ENCODE data around the gene CA5B.
"Not testable (repeated sequence)": the region's sequence is repeated elsewhere in the genome, so short reads cannot be mapped to it uniquely, and the experiment has no call there.

CA5B gene

GRCh38 chrX:15737959-15738902 is at the start of gene CA5B:
CA5B (plus strand) TSS chrX:15738270; CDS start chrX:15750024, 11,754 bp downstream.
- peak; percentile 95 to 96 for DNase-seq

DNA sequence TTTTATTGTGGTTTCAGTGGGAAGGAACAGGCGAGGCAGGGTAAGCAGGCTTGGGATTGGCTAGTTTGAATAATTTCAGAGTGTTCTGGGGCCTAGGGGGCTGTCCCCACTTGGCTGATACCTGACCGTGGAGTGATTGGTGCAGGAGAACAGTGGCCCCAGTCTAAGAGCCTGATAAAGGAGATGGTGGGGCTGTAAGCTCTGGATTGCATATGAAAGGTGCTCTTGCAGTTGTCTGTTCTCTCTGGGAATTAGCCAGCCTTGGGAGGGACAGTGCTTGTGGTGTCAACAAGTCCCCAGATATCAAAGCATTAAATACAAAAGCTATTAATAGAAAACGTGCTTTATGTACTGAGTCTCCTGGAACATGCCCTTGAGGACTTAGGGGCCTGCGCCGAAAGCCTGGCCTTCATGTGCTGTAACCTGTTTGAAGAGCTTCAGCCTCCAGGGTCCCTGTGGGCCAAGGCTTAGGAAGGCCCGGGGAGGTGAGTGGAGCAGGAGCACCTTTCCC is 43.1 kb upstream of the CA5B start:
- no peak for DNase-seq

GRCh38 chrX:15696516-15696915 is 41.6 kb upstream of the CA5B start:
- DNase-seq: no peak

GRCh38 chrX:15702488-15703371 is 35.3 kb upstream of the CA5B start:
- no peak for DNase-seq

DNA sequence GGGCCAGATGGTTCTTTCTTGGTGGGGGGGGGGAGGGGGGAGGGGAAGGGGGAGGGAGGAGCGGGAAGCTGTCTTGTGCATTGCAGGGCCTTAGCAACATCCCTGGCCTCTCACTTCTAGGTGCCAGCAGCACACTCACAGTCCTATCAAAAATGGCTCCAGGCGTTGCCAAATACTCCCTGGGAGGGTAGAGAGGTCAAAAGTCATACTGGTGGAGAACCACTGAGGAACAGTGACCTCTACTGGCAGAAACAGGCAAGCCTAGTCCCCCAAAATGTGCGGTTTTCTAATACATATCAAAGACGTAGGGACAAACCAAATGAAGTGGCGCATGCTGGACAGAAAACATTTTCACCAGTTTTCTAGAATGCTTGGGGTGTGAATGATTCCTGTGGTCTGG is 34.3 kb upstream of the CA5B start:
- not testable (repeated sequence) for DNase-seq

DNA sequence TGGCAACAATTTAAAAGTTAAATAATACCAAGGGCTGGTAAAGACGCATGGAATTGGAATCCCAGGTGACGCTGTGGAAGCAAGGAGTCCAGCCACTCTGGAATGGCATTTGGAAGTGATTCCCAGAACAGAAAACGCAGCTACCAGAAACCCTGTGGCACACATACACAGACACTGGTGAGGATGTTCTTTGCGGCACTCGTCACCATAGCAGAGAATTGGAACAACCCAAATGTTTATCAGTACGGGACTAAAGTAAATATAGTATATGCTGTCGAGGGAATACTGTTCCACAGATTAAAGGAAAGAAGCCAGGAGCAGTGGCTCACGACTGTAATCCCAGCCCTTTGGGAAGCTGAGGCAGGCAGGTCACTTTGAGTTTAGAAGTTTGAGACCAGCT is 33.8 kb upstream of the CA5B start:
- DNase-seq: not testable (repeated sequence)

DNA sequence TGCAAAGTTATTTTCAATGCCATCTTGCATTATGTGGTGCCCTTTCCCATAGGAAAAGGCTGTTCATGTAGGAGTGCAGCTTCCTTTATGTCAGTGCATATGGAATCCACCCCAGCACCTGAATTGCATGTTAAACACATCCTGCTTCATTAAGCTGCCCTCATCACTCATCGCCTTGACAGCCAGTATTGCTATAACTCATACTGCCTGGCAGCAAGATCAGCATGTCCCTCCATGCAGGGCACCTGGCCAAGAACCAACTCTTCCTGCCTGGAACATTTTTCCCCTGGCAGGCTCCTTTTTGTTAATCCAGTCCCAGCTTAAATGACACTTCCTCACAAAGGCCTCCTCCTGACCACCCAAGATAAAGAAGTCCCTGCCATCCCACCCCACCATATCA is 23.5 kb upstream of the CA5B start:
- DNase-seq: no peak

DNA sequence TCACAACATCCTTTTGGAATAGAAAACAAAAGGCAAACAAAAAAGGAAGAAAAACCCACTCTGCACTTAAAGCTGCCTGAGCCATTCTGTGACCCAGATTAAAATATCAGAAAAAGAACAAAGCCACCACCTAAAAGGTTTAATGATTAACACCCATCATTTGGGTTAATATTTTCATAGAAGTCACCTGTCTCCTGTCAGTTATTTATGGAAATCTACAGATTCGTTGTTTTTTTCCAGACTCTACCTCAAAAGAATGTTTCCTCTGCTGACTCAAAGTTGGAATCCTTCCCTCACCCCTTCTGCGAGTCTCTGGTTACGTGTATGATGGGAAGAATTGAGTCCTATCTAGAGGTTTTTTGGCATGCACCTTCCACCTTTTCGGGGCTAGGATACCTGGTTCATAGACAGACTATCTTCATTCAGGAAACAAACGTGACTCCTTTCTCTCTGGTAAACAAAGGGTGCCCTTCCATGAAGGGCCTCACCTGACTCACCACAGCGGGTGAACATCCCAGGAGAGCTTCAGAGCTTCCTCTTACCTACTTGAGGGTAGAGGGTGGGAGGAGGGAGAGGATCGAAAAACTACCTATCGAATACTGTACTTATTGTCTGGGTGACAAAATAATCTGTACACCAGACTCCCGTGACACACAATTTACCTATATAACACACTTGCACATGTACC is 19.6 kb upstream of the CA5B start:
- DNase-seq: no peak

- DNase-seq: no peak
These were observed 18.6 kb upstream of the CA5B start for GRCh38 chrX:15719324-15719968.

DNA sequence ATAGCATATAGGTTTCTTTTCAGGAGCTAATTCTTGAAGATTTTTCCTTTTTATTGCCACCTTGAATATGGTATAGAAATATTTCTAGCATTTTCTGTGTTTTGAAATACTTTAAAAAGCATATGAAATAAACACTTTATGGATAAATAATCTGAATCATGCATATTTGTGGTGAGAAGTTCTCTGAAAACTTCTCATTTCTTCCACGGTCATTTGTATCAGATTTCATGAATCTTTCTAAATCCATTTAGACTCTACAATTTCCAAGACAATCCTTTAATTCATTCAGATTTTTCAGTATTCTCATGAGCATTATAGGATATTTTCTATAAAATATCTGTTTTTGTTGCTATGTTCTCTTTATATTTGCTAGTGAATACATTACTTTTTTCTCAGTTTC is 16.2 kb upstream of the CA5B start:
- DNase-seq: no peak

GRCh38 chrX:15723887-15724517 is 14.1 kb upstream of the CA5B start:
- DNase-seq: no peak

DNA sequence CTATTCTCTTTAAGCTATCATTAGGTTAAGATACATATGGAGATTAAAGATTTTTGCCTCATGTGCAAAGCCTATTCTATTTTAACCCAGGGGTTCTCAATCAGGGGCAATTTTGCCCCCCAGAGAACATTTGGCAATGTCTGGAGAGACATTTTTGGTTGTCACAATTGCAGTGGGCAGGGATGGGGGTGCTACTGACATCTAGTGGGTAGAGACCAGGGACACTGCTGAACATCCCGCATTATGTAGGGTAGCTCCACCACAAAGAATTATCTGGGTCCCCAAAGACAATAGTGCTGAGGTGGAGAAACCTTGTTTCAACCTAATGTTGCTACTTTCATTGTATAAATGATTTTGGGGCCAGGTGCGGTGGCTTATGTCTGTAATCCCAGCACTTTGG is 13.2 kb upstream of the CA5B start:
- DNase-seq: no peak

DNA sequence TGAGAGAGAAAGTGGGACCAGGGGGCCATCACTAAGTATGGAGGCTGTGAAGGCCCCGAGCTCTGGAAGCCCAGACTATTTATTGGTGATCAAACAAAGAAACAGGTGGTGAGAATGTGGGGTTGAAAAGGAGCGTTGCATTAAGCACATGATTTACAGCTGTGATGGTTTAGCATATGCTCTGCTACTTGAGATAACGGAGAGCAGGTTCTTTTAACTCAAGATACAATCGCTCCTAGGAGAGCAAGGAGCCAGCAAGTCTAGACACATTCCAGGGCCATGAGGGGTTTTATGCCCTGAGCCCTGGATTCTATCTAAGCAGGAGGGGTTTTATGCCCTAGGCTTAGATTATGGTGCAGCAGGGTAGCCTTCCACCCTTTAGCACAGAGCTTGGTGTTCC is 6.7 kb upstream of the CA5B start:
- not testable (repeated sequence) for DNase-seq

DNA sequence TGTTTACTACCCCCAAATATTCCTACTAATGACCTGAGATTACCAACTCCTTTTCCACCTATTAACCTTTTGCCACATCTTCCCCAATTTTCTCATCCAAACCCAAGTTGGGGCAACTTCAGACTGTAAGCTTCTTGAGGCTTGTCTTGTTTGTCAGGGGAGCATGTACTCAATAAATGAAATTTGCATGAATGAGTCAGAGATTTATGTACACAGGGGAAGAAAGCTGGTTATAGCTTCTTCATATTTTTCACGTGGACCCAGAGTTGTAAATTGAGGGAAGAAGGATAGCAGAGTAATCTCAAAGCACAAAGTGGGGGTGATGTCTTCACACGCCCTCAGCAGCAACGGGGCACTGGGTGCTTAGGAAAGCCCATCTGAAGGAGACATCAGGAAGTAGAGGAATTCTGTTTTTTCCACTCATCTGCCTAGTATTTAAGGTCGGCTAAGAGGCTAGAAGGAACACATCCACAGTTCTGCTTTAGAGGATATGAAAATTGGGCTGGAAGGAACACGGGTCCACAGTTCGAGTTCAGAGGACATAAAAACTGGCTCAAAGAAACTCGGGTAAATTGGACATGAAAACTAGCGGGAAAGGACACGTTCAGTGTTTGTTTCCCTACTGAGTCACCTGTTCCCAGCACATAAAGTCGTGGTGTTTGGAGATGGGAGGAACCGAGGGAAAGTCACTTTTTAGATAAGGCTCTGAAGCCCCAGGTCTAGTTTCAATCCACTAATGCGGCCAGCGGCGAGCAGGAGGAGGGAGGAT is 696 bp upstream of the CA5B start:
- no peak for DNase-seq

GRCh38 chrX:15739886-15740285 is 1.8 kb downstream of the CA5B start:
- DNase-seq: no peak

GRCh38 chrX:15744181-15744867 is 6.3 kb downstream of the CA5B start:
- no peak for DNase-seq

DNA sequence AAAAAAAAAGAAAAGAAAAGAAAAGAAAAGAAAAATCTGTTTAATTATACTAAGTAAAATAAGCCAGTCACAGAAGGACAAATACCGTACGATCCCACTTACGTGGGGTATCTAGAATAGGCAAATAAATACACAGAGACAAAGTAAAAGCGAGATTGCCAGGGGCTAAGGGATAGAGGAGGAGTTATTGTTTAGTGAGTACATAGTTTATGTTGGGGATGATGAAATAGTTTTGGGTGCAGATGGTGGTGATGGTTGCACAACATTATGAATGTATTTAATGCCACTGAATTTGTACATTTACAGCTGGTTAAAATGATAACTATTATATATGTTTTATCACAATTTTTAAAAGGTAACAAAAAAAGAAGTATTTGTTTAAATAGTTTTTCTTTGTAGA is 7.1 kb downstream of the CA5B start:
- DNase-seq: no peak

- DNase-seq: not testable (repeated sequence)
These were observed 8.6 kb downstream of the CA5B start for GRCh38 chrX:15746651-15747050.

GRCh38 chrX:15747626-15748173 is 9.6 kb downstream of the CA5B start:
- DNase-seq: no peak

DNA sequence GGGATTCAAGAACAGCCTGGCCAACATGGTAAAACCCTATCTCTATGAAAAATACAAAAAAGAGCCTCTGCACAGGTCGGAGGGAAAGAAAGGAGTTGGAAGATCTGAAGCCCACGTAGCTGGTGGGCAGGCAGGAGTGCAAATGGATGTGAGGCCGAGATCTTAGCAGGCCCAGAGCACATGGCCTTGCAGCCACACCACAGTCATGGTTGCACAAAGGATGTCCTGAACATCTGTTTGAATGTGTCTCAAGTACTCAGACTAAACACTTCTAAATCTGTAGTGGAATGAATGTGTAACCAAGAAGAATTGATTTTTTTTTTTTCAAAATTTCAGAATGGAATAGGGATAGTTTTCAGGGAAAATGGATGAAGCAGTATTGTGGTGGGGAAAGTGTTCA is 10.8 kb downstream of the CA5B start:
- DNase-seq: no peak

Data from activated CD4-positive, alpha-beta T cell treated with anti-CD3 and anti-CD28 coated beads, Interleukin-2, amount 50 U/mL, for 48 hours (primary cell).